Sigmoid colon (tissue), 4 donors: ENCODE data around the gene AHNAK2.

Source experiments
- POLR2A ChIP-seq, 2 donors: fragments of 450-650 bp; IDR thresholded peaks; one replicate each; pipeline ENCODE4 v1.6.1; 2016; ENCODE audit warnings: antibody characterized with exemption in 2 of 2, mild to moderate bottlenecking in 2 of 2, moderate library complexity in 2 of 2
- POLR2AphosphoS5 ChIP-seq, 4 donors: sonication (generic); formaldehyde crosslinking; IDR thresholded peaks; one replicate each; pipeline ENCODE4 v1.6.1; 2017; ENCODE audit warnings: antibody characterized with exemption in 4 of 4
- TF ChIP-seq, protein P1 (sequence below), 4 experiments: fragments of 450-650 bp in 3 of 4; fragments of 200-600 bp in 1 of 4; IDR thresholded peaks; one replicate each; pipeline ENCODE4 v1.5.1; 2016 to 2019; ENCODE audit warnings: antibody characterized with exemption in 4 of 4, mild to moderate bottlenecking in 3 of 4, moderate library complexity in 2 of 4

GRCh38 chr14:105025429-105025828 lies 47.3 kb upstream of the AHNAK2 start:
- TF ChIP-seq POLR2AphosphoS5 (IDR thresholded peaks at IDR 0.05) (no peak), POLR2A (IDR thresholded peaks at IDR 0.05) (no peak)
- TF ChIP-seq, protein P1, sequence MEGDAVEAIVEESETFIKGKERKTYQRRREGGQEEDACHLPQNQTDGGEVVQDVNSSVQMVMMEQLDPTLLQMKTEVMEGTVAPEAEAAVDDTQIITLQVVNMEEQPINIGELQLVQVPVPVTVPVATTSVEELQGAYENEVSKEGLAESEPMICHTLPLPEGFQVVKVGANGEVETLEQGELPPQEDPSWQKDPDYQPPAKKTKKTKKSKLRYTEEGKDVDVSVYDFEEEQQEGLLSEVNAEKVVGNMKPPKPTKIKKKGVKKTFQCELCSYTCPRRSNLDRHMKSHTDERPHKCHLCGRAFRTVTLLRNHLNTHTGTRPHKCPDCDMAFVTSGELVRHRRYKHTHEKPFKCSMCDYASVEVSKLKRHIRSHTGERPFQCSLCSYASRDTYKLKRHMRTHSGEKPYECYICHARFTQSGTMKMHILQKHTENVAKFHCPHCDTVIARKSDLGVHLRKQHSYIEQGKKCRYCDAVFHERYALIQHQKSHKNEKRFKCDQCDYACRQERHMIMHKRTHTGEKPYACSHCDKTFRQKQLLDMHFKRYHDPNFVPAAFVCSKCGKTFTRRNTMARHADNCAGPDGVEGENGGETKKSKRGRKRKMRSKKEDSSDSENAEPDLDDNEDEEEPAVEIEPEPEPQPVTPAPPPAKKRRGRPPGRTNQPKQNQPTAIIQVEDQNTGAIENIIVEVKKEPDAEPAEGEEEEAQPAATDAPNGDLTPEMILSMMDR (IDR thresholded peaks at IDR 0.05) = no peak
